Colonic mucosa (tissue), 4 donors: Measurements from ENCODE around the gene SEL1L2. TPM values are rescaled to one million over a fixed set of nuclear protein-coding genes. Genes with fewer than 3 reads are reported as not detected.
A peak's percentile ranks its signal among the peaks of the same experiment; 100 is the strongest.

Experiments
- DNase-seq: peaks from one replicate; pipeline ENCODE4 v3.0.0-alpha.2; 2020
- H3K27ac ChIP-seq: fragments of 200-600 bp; one replicate; pipeline ENCODE4 v1.8.0; 2021
- H3K27me3 ChIP-seq: fragments of 200-600 bp; one replicate; pipeline ENCODE4 v1.8.0; 2021
- H3K36me3 ChIP-seq: fragments of 200-600 bp; one replicate; pipeline ENCODE4 v1.8.0; 2021
- H3K4me1 ChIP-seq: fragments of 200-600 bp; one replicate; pipeline ENCODE4 v1.8.0; 2021; ENCODE audit warnings: mild to moderate bottlenecking
- H3K4me3 ChIP-seq: fragments of 200-600 bp; one replicate; pipeline ENCODE4 v1.8.0; 2021
- H3K9ac ChIP-seq, 2 donors: one replicate each; pipeline ENCODE4 v1.7.0; 2013; ENCODE audit warnings: control low read depth in 2 of 2, low read depth in 2 of 2, low read length in 2 of 2
- H3K9me3 ChIP-seq: fragments of 200-600 bp; one replicate; pipeline ENCODE4 v1.8.0; 2021
- CTCF ChIP-seq: fragments of 200-600 bp; IDR thresholded peaks from one replicate; pipeline ENCODE4 v1.8.0; 2022; ENCODE audit warnings: antibody characterized with exemption, mild to moderate bottlenecking
- intact Hi-C: fragments of 100-400 bp; cut with DNase I; formaldehyde crosslinking; loops from one replicate; pipeline ENCODE4 v1.14.1; 2022
- total RNA-seq, 2 donors: library from RNA; stranded (reverse); fragmentation: NEBNext Ultra II Directional in 1 of 2; extraction: Animal tissue kit (Norgen Biotek cat#: 25700) in 1 of 2; gene quantifications; one replicate each; pipeline ENCODE4 v1.2.1, GENCODE V29; 2021
- donor health status: healthy.
- donor health status: DM: no; HTN: no; CAD: no.
- donor health status: DM: no; HTN: no; CAD: no.

Gene SEL1L2
- total RNA-seq, 2 donors from 2014 or later: not detected

GRCh38 chr20:13865791-13866351 is 124.5 kb downstream of the SEL1L2 start:
- no peaks in the 10 kb centered on the region for H3K27me3 ChIP-seq
- H3K9ac ChIP-seq: no peak overlapping the region
- TF ChIP-seq CTCF: no peak
- DNase-seq: peak; percentile 28
- no peak overlapping the region for H3K27ac ChIP-seq
- intact Hi-C loops: no loop called here
- no peaks in the 10 kb centered on the region for H3K9me3 ChIP-seq
- H3K4me3 ChIP-seq: no peak overlapping the region
- no peaks in the 10 kb centered on the region for H3K36me3 ChIP-seq
- no peaks in the 10 kb centered on the region for H3K4me1 ChIP-seq

- TF ChIP-seq CTCF: no peak
- no peak overlapping the region for H3K4me3 ChIP-seq
- no peaks in the 10 kb centered on the region for H3K4me1 ChIP-seq
- H3K27me3 ChIP-seq: no peaks in the 10 kb centered on the region
- H3K27ac ChIP-seq: no peak overlapping the region
- intact Hi-C loops: no loop called here
- no peaks in the 10 kb centered on the region for H3K36me3 ChIP-seq
- H3K9me3 ChIP-seq: no peaks in the 10 kb centered on the region
- H3K9ac ChIP-seq: no peak overlapping the region
- no peak for DNase-seq
Observed at GRCh38 chr20:13865156-13865555, 125.3 kb downstream of the SEL1L2 start.

- Histone ChIP-seq H3K9ac (no peak overlapping the region), H3K9me3 (no peaks in the 10 kb centered on the region), H3K27me3 (no peaks in the 10 kb centered on the region), H3K4me1 (no peaks in the 10 kb centered on the region), H3K4me3 (no peak overlapping the region), H3K36me3 (no peaks in the 10 kb centered on the region), H3K27ac (no peak overlapping the region)
- intact Hi-C loops: no loop called here
- no peak for TF ChIP-seq CTCF
- DNase-seq: no peak
Observed at GRCh38 chr20:13863244-13863643, 127.2 kb downstream of the SEL1L2 start.

- no peak for DNase-seq
- Histone ChIP-seq H3K9me3 (no peaks in the 10 kb centered on the region), H3K36me3 (no peaks in the 10 kb centered on the region), H3K4me3 (no peak overlapping the region), H3K9ac (no peak overlapping the region), H3K27ac (no peak overlapping the region), H3K4me1 (no peaks in the 10 kb centered on the region), H3K27me3 (no peaks in the 10 kb centered on the region)
- intact Hi-C loops: no loop called here
- TF ChIP-seq CTCF: no peak
Observed at GRCh38 chr20:13862245-13862644, 128.2 kb downstream of the SEL1L2 start.

- intact Hi-C loops: no loop called here
- no peak overlapping the region for H3K27ac ChIP-seq
Observed at GRCh38 chr20:13858871-13859270, 131.5 kb downstream of the SEL1L2 start.

More at GRCh38 chr20:13858871-13859270, 131.5 kb downstream of the SEL1L2 start:
- no peaks in the 10 kb centered on the region for H3K27me3 ChIP-seq
- H3K9ac ChIP-seq: no peak overlapping the region
- H3K9me3 ChIP-seq: no peaks in the 10 kb centered on the region
- no peak for DNase-seq
- H3K4me1 ChIP-seq: no peaks in the 10 kb centered on the region
- no peaks in the 10 kb centered on the region for H3K36me3 ChIP-seq
- H3K4me3 ChIP-seq: no peak overlapping the region
- TF ChIP-seq CTCF: no peak
